GM21360 (cell line): Measurements from ENCODE around the gene PVALB.

Experiments used
- ATAC-seq: cut with Tn5 transposase; IDR thresholded peaks from one replicate; pipeline ENCODE4 v1.9.1; 2021; ENCODE audit warnings: mild to moderate bottlenecking, moderate library complexity; ENCODE audit not compliant: unreplicated experiment

PVALB gene

DNA sequence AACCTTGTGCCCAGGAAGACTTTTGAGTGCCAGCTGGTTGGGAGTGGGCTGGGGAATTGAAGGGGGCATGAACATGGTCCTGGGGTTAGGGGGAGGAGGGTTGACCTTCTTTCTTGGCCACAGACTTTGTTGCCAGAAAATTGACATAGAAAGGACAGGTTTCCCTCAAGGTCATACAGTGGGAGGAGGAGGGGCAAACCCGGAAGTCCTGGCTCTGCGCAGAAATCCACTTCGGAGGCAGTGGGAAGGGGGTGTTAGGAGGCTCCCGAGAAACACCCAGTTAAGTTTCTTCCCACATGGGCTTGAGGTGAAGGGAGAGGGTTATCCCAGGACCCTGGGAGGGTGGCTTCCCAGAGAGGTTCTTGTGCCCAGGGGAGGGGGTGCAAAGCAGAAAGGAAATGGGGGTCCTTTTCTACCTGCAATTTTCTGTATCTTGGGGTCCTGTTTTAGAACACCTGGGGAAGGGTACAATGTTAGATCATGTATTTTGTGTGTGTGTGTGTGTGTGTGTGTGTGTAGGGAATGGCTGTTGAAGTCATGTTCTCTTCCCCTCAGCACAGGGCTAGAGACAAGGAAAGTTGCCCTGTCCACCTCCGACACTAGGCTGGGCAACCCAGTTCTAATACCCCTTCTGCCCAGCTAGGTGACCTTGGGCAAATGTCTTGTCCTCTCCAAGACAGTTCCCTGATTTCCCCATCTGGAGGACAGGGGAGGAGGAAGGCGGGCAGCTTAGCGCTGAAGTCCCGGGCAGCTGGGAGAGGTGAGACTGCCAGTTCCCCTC, 1.1 kb downstream of the PVALB start:
- no peak for ATAC-seq

DNA sequence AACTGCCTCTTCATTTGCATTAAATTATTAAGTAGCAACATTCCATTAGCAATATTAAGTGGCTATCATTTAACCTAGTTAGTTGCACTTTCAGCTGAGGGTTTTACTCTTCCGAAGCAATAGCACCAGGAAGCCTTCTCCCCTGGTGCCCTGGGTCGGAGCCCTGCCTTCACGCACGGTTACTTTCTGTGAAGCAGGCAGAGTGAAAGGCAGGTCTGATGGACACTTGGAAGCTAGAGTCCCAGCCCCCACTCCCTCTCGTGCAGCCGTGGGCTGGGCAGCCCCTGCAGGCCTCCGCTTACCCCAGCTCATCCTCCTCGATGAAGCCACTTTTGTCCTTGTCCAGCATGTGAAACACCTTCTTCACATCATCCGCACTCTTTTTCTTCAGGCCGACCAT, 2.0 kb downstream of the PVALB start:
- ATAC-seq = no peak

DNA sequence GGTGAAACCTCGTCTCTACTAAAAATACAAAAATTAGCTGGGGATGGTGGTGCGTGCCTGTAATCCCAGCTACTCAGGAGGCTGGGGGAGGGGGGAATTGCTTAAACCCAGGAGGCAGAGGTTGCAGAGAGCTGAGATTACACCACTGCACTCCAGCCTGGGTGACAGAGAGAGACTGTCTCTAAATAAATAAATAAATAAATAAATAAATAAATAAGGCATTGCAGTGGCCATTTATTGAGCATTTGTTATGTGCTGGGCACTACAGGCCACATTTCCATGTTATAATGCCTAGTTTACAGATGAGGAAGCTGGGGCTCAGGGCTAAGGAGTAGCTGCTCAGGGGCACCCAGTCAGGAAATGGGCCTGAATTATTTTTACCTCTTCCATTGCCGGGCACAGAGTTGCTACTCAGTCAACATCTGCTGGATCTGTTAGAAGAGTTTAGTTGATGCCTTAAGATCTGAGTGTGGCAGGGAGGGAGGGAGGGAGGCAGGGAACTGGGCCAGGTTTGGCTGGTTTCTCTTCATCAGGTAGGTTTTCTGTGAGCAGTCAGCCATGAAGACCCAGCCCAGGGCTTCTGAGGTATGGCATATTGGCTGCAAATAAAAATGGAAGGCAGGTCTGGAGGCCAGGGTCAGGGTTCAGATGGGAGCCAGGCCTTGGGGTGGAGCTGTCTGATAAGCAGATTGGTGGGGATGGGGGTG, 5.6 kb downstream of the PVALB start:
- ATAC-seq = no peak

DNA sequence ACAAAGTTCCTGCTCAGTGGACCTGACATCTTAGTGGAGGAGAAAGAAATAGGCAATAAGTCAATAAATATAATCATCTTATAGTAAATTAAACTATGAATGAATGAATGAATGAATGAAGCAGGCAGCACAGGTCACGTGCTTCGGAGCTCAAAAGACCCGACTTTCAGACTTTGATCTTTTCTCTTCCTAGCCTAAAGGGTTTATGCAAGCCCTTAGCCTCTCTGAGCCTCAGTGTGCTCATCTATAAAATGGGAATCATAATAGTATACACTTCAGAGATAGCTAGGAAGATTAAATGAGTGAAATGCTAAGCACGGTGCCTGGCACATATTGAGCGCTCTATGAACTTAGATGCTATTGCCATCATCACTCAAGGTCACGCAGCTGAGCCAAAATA, 7.5 kb downstream of the PVALB start:
- ATAC-seq = no peak

DNA sequence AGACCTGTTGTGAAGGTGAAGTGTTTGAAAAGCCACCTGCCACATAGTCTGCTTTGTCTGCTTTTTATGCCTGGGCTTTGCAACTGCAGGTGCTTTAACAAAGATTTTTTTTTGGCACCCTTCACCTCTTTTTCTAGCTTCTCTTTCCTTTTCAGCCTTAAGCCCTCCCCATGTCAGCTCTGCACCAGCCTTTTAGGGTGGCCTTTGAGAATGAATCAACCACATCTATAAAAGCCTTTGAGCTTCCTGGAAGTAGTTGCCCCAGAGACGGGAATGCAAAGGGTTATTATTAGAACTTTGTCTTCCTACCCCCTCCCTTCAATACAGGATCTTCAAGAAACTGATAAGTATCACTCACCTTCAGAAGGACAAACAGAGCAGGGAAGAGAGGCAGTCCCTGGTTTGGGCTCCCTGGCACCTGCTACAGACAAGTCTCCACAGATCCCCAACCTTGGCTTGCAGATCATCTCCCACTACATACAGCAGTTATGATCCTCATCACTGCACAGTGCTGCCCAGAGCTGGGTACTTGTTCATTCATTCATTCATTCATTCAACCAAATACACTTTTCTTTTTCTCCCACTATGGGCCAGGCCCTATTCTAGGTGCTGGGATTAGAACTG, 8.0 kb downstream of the PVALB start:
- ATAC-seq = no peak

DNA sequence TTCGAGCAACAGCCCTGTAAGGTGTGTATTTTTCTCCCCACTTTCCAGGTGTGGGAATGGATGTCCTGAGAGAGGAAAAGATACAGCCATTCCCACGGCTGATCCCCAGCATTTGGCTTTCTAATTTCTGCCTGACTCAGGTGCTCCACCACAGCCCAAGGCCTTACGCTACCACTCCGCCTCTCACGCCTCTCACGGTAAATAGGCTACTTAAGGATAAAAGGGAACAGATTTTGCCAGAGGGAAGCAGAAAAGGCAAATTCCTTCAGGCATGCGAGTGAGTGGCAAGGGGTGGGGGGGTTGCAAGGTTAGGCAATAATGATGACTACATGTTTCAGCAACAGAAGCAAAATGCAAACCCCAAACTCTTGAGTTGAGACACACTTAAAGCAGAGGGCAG, 9.2 kb downstream of the PVALB start:
- no peak for ATAC-seq

DNA sequence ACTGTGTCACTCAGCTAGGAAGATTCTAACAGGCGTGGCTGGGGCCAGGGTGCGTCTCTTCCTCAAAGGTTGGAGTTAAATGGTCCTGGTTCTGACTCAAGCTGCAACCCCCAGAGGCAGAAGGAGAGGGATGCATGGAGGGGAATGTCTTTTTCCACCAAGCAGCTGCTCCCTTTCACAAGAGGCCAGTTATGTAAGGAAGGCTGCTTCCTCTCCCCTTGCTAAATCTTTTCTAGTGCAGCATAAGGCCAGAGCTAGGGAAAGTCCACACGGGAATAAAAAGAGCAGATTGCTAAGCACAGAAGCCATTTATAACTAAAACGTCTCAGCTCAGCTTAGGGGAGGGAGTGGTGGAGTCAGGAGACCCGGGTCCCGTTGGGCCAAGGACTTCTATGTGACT, 10.0 kb downstream of the PVALB start:
- ATAC-seq = no peak

DNA sequence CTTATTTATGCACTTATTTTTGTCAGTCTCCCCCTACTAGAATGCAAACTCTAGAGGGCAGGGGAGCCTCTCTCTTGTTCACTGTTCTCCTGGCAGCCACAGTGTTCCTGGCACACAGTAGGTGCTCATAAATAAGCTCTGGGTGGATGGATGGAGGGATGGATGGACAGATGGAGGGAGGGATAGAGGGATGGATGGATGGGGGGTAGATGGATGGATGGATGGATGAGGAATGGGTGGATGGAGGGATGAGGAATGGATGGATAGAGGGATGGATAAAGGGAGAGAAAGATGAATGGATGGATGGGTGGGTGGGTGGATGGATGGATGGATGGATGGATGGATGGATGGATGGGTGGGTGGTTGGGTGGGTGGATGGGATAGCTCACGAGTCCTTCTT, 13.5 kb downstream of the PVALB start:
- ATAC-seq = no peak

DNA sequence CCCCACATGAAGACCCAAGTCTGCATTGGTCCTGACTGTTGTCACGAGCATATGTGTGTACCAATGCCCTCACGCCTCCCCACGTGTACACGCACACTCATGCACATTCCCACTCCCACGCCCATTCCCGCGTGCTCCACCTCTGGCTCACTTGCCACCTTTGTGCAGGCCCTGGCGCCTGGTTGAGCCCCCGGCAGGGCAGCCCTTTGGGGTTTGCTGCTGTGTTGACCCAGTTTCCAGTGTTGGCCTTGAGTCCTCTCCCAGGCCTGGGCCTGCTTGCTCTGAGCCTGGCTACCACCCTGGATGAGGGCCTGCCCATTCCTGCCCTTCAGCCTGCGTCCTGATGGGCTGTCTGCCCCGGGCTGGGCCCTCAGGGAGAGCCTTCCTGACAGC, 18.2 kb downstream of the PVALB start:
- no peak for ATAC-seq

DNA sequence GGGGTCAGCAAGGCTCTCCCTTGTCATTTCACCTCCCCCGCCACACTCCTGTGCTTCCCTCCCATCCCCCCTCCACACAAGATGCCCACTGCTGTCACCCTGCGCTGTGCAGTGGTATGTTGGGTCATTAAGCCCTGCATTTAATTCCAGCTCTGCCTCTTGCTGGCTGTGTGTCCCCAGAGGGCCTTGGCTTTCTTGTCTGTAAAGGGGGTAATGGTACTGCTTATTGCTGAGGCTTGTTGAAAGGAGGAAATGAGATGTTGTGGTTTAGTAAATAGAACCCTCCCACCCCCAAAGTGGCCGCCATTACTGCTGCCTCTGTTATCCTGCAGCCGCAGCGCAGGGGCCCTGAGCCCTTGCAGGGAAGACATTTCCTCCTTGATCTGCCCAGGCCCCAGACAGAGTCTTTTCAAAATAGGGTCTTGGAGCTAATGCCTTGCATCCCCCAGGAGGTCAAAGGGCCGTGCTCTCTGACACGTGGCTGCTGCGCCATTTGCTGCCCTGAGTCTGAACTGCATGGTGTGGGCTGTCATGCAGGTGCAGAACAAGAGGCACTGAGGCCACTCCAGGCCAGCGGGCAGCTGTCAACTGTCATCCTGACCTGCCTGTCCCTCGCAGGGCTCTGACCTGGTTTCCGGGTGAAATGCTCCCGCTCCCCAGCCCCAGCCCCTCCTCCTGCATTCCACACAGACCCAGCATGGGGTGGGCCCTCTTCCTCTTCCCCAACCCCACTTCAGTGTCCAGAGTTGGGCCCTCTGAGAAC, 18.7 kb downstream of the PVALB start:
- no peak for ATAC-seq

DNA sequence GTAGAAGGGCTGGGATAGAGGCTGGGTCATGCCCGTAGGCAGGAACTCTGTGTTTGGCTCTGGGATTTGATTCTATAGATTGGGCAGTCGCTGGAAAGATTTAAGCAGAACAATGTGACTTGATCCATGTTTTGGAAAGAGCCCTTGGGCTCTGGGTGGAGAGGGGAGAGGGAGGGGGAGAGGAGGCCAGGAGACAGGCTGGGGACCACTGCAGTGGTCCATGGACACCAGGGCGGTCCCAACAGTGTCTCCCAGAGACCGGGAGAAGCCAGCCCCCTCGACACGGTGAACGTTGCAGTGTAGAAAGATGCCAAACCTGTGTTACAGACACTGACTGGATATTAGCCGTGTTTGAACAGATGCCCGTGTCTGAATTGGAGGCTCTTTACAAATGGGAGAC, 19.5 kb downstream of the PVALB start:
- no peak for ATAC-seq

DNA sequence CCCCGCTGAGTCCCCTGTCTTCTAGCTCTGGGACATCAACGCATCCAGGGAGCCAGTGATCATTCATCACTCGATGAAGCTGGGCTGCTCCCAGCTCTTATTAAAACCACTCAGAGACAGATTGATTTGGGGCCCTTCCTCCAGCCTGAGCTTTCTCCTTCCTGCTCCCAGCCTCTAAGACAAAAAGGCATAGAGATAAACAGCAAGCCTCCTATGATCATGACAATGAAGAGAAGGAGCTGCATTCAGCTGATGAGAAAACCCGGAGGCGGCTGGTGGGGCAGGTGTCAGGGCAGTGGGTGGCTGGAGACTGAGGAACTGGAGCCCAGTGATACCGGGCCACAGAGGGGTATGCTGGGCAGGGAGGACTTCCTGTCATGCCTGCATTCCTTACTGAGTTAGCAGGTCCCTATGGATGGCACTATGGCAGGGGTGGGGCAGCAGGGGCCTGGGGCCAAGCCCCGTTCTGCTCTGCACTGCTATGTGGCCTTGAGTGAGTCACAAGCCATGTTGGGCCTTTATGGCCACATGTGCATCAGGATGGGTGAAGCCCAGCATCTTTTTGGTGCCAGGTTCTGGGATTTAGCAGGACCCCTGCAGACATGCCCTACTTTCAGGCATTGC, 20.2 kb downstream of the PVALB start:
- no peak for ATAC-seq

DNA sequence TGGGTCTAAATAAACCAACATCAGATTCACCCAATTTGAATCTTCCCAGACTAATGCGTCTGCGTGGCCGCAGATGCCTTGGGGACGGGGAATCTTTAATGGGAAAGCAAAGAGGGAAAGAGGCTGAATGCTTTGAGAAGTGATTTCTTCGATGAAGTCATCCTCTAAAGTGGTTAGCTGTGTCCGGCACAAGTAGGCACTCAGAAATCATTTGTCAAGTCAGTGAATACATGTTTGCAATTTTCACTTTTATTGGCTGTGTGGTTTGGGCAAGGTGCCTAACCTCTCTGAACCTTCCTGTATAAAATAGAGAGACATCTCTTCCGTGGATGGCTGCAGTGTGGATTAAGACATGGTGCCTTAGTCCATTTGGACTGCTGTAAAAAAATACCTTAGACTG, 21.2 kb downstream of the PVALB start:
- no peak for ATAC-seq

DNA sequence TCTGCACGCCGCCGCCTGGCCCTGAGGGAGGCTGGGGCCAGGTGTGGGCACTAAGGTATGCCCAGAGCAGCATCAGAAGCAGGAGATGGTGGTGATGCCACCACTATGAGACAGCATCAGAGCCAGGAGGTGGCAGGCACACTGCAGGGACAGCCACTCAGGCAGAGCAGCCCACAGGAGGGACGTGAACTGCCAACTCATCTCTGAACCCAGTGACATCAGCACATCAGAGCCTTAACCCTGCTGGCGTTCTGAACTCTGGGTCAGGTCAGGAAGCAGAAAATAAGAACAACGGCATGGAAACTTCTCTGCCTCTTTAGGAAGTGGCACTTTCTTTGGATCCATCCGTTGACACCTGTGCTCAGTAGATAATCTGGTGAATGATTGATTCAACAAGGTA, 26.2 kb downstream of the PVALB start:
- ATAC-seq = no peak

DNA sequence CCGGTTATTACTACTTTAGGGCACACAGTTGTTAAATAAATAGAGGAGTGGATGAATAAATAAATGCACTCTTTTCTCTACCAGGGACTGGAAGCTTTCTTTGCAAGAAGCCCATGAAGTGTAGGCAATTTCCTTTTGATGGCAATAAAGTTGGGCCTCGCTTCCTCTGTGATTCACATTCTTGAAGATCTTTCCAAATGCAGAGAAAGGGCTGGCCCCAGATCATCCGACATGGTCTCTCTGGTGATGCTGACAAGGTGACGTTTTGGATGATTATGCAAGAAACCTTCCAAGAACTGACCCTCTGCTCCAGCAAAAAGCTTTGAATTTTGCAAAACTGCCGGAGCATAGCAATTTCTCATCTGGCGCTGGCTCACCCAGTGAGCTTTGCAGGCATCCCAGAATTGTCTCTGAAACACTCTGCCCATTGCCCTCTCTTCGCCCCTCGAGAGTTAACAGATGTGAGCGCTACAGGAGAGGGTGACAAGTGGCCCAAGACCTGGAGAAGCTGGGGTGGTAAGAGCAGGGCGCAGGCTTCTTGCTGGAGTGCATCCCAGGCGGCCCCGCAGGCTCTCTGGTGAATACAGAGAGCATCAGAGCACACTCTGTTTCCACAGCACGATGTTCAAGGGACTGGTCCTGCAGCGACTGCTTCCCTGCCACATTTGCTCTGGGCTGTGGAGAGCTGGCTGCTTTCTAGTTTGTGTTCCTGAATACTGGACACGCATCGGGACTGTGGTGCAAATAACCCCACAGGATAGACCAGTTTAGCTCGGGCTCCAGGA, 29.4 kb downstream of the PVALB start:
- ATAC-seq = no peak

DNA sequence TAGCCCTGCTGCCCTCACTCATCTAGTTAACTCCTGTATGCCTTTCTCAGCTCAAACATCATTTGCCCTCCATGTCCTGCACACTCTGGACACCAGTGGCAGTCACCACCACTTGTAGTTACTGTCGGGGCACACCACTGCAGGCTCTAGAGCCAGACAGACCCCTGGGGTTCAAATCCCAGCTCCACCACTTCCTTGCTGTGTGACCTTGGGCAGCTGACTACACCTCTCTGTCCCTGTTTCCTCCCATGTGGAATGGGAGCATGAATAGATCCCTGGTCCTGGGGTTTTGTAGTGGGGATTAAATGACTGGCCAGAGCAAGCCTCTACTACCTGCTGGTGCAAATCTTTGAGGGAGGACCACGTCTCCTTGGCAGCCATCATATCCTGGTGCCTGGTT, 33.1 kb downstream of the PVALB start:
- ATAC-seq = no peak

DNA sequence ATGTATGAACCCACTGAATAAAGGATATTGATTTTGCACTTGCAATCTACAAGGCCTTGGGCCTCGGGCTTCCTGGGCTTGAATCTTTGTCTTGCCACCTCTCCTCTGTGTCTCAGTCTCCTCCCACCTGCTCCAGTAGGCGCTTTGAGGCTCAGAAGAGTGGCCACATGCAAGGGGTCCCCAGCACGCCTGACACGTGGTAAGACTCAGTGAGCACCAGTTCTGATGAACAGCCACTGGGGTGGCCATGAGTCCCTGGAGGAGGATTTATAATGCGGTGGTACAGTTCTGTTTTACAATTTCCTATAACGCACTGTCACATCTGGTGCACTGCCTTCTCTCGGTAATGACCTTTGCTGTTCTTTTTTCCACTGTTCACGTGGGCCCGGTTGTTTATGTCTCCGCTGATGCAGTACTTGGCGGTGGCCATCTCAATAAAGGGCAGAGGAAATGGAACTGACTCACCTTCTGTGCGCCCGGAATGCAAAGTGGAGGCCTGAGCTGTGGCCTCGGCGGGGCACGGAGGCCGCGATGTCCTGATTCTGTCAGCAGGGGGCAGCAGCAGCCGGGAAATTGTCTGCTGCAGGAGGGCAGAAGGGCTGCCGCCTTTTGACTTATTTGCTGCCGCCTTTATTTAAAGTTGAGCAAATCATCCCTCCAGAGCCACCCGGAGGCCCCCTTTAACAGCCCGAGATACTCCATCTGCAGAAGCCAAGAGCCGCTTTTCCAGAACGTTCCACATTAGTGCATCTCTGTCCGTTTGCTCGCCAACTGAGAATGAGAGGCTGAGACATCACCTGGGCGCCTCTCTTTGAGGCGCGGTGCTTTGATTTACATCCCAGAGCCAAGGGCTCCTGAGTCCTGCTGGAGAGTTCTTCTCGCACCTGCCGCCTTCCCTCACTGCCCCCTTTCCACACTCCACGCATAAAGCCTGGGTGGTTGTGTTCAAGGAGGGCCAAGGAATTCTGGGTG, 34.9 kb downstream of the PVALB start:
- peak; percentile 60 for ATAC-seq

DNA sequence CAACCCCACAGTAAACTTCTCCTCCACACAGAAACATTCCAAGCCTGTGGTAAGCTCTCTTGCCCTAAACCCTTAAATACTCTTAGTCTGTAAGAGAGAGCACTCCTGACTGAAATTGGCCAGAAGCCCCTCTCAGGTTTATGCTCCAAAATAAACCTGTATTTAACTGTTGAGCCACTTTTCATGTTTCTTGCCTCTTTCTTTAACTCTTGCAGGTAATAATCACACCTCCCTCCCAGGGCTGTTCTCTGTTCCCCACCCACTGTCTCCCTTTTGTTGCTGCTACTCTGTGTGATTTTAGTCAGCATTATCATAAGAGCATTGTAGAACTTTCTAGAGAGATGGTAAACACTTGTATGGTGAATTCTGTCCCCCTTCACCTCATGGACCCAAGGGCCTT, 38.8 kb downstream of the PVALB start:
- ATAC-seq = no peak

DNA sequence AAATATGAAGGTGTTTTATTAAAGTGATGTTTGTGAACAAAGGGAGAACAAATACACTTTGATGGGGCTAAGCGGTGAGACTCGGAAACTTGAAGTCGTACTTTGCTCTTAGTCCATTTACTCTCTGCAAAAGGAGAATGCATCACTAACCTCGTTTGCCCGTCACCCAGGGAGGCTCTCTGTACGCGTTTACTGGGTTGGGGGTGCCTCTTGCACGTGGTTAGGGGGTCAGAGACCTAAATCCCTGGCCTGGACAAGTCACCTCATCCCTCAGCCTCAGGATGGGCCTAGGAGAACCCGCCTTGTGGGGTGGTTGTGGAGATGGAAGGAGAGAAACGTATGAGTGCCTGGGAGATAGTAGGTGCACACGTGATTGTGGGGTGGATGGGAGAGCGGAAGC, 40.1 kb downstream of the PVALB start:
- no peak for ATAC-seq
